ENCODE data around the gene CRACDL. TPM values are rescaled to one million over a fixed set of nuclear protein-coding genes. Genes with fewer than 3 reads are reported as not detected.
"Not testable (repeated sequence)": the region's sequence is repeated elsewhere in the genome, so short reads cannot be mapped to it uniquely, and the experiment has no call there.

The CRACDL gene
- total RNA-seq, 1 donor from 2014 or later: 0.13 TPM

DNA sequence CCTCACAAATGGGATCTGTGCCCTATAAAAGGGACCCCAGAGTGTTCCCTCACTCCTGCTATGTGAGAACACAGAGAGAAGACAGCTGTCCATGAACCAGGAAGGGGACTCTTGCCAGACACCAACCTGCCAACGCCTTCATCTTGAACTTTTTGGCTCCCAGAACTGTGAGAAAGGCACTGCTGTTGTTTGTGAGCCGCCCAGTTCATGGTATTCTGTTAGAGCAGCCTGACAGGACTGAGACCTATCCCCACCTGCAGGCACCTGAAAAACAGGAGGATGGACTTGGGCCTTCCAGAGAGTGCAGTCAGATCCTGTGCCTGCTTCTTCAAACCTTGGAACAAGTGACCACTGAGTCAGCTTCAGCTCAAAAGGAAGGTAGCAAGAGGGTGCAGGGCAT lies 51.4 kb downstream of the CRACDL start:
- H3K9me3 Mint-ChIP-seq: peaks cover 28% of the 10 kb centered on the region
- H3K27ac Mint-ChIP-seq: no peak overlapping the region
- intact Hi-C loops (cut with micrococcal nuclease): no loop called here
- H3K36me3 Mint-ChIP-seq (ENCODE audit: low read depth): no peaks in the 10 kb centered on the region
- H3K4me3 Mint-ChIP-seq: no peak overlapping the region
- H3K27me3 Mint-ChIP-seq (ENCODE audit: insufficient read depth): peaks cover 13% of the 10 kb centered on the region
- DNase-seq (ENCODE audit: low spot score): no peak
- no peaks in the 10 kb centered on the region for H3K4me1 Mint-ChIP-seq (ENCODE audit: low read depth)

DNA sequence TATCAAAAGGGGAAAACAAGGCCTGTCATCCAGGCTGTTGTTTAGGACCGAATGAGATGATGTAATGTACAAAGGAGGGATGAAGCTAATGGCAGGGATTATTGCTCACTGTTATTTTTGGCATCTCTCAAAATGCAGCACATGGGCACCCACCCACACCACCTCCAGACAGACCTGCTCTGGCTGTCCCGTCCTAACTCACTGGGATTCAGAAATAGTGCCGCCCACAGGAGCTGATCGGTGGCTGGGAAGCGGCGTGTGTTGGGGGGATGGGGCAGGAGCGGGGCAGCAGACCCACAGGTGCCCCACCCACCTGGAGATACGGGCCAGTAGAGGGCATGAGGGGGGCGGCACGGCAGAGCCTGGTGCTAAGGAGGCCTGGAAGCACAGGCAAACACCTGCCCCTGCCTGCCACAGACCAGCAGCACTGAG lies 52.2 kb downstream of the CRACDL start:
- no peak for DNase-seq (ENCODE audit: low spot score)
- no peak overlapping the region for H3K27ac Mint-ChIP-seq
- H3K27me3 Mint-ChIP-seq (ENCODE audit: insufficient read depth): peaks cover 9% of the 10 kb centered on the region
- H3K9me3 Mint-ChIP-seq: peaks cover 28% of the 10 kb centered on the region
- no peaks in the 10 kb centered on the region for H3K4me1 Mint-ChIP-seq (ENCODE audit: low read depth)
- intact Hi-C loops (cut with micrococcal nuclease): no loop called here
- no peaks in the 10 kb centered on the region for H3K36me3 Mint-ChIP-seq (ENCODE audit: low read depth)
- H3K4me3 Mint-ChIP-seq: no peak overlapping the region

DNA sequence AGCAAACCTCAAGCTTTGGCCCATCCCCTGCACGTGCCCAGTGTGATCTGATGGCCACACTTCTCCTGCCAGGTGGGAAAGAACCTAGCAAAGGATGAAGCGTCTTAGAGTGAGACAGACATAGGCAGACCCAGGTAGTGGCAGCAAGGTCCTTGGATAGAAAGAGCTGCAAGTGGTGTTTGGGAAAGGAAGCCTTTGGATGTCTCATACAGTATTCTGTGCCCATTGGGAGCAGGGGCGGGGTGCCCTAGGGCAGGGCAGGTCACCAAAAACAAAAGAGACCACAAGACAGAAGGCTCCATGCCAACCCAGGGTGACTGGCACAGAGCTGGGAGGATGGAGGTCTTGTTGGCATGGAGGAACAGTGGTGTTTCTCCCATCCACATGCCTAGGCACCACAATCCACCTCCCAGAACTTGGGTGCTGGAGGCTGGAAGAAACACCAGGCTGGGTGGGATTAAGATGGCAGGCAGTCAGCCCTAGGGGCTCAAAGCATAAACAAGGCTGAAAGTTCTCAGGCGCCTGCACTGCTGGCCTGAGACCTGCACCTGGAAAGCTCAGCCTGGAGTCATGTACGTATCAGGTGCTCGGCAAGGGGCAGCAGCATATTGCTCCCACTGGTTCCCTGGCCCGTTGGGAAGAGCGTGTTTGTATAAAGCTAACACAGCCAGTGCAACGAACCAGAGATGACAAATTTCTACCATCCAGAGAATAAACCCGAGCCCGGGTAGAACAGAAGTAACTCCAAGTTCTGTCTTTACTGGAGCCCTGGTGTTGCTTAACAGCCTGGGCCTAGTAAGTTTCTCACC lies 52.9 kb downstream of the CRACDL start:
- DNase-seq (ENCODE audit: low spot score): no peak
- Mint-ChIP-seq H3K4me1 (ENCODE audit: low read depth) (no peaks in the 10 kb centered on the region), H3K27me3 (ENCODE audit: insufficient read depth) (peaks cover 5% of the 10 kb centered on the region), H3K36me3 (ENCODE audit: low read depth) (no peaks in the 10 kb centered on the region), H3K4me3 (no peak overlapping the region), H3K9me3 (peaks cover 28% of the 10 kb centered on the region), H3K27ac (no peak overlapping the region)
- intact Hi-C loops (cut with micrococcal nuclease): no loop called here

DNA sequence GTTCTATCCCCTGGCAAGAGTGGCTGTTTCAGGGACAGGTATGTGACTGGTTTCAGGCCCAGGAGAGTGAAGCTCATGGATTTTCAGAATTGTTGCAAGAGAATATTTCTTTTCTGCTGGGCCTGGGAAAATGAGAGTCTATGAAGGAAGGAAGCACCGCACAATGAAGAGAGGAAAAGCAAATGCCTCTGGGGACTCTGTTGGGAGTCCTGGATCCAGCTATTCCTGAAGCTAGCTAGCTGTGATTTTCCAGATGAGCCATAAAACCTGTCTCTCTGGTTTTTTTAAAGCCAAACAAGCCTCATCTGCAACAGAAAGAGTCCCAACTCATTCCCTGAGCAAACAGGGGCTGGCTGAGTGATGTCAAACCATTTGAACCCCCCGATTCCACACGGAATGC lies 53.7 kb downstream of the CRACDL start:
- H3K4me3 Mint-ChIP-seq: no peak overlapping the region
- no peaks in the 10 kb centered on the region for H3K4me1 Mint-ChIP-seq (ENCODE audit: low read depth)
- peaks cover 22% of the 10 kb centered on the region for H3K9me3 Mint-ChIP-seq
- no peak for DNase-seq (ENCODE audit: low spot score)
- peaks cover 2% of the 10 kb centered on the region for H3K27me3 Mint-ChIP-seq (ENCODE audit: insufficient read depth)
- H3K36me3 Mint-ChIP-seq (ENCODE audit: low read depth): no peaks in the 10 kb centered on the region
- H3K27ac Mint-ChIP-seq: no peak overlapping the region
- intact Hi-C loops (cut with micrococcal nuclease): no loop called here

DNA sequence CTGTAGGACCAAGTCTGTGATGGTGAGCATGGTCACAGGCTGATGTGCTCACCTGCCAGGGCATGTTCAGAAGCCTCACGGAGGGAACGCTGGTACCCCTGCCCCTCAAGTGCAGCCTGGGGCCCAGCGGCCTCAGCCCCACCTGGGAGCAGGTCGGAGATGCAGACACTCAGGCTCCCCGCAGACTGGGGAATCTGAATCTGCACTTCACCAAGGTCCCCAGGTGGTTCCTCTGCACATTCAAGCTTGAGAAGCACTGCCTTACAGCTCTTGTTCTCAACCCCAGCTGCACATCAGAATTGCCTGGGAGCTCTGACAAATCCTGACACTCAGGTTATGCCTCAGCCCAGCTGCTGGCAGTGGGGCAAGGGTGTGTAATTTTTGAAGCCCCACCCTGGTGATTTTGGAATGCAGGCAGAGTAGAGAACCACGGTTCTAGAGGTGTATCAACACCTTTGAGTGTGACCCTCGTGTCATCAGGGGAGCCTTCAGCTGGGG lies 54.8 kb downstream of the CRACDL start:
- Mint-ChIP-seq H3K4me3 (no peak overlapping the region), H3K9me3 (peaks cover 13% of the 10 kb centered on the region), H3K27me3 (ENCODE audit: insufficient read depth) (no peaks in the 10 kb centered on the region), H3K27ac (no peak overlapping the region), H3K36me3 (ENCODE audit: low read depth) (no peaks in the 10 kb centered on the region), H3K4me1 (ENCODE audit: low read depth) (no peaks in the 10 kb centered on the region)
- DNase-seq (ENCODE audit: low spot score): no peak
- intact Hi-C loops (cut with micrococcal nuclease): no loop called here

- no peak for DNase-seq (ENCODE audit: low spot score)
- Mint-ChIP-seq H3K36me3 (ENCODE audit: low read depth) (no peaks in the 10 kb centered on the region), H3K27me3 (ENCODE audit: insufficient read depth) (no peaks in the 10 kb centered on the region), H3K9me3 (peaks cover 8% of the 10 kb centered on the region), H3K4me1 (ENCODE audit: low read depth) (no peaks in the 10 kb centered on the region), H3K27ac (no peak overlapping the region), H3K4me3 (no peak overlapping the region)
- intact Hi-C loops (cut with micrococcal nuclease): no loop called here
These were observed 55.5 kb downstream of the CRACDL start for GRCh38 chr2:98880266-98881152.

GRCh38 chr2:98877658-98878057 lies 58.4 kb downstream of the CRACDL start:
- H3K9me3 Mint-ChIP-seq; H3K27ac Mint-ChIP-seq; H3K27me3 Mint-ChIP-seq (ENCODE audit: insufficient read depth); H3K36me3 Mint-ChIP-seq (ENCODE audit: low read depth); H3K4me1 Mint-ChIP-seq (ENCODE audit: low read depth); DNase-seq (ENCODE audit: low spot score); intact Hi-C loops (cut with micrococcal nuclease); H3K4me3 Mint-ChIP-seq: not testable (repeated sequence)

GRCh38 chr2:98876741-98877140 lies 59.3 kb downstream of the CRACDL start:
- H3K27me3 Mint-ChIP-seq (ENCODE audit: insufficient read depth): no peaks in the 10 kb centered on the region
- intact Hi-C loops (cut with micrococcal nuclease): no loop called here
- H3K27ac Mint-ChIP-seq: no peak overlapping the region
- H3K9me3 Mint-ChIP-seq: no peaks in the 10 kb centered on the region
- no peak overlapping the region for H3K4me3 Mint-ChIP-seq
- H3K36me3 Mint-ChIP-seq (ENCODE audit: low read depth): no peaks in the 10 kb centered on the region
- DNase-seq (ENCODE audit: low spot score): no peak
- no peaks in the 10 kb centered on the region for H3K4me1 Mint-ChIP-seq (ENCODE audit: low read depth)

DNA sequence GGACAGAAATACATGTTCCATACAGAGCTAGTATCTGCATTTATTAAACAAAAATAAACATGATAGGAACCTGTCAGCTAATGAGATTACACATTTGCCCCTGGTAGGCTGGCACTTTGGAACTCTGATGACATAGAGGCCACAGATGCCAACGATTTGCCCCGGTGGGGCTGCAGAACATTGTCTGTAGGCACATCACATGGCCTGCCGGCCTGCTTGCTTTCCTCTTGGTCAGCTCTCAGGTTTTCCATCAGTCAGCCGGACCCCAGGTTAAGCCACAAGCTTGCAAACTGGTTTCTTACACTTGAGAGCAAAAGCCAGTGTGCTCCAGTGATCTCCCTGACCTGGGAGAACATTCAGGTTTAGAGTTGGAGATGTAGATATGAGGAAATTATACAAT lies 60.3 kb downstream of the CRACDL start:
- Mint-ChIP-seq H3K27ac (no peak overlapping the region), H3K36me3 (ENCODE audit: low read depth) (no peaks in the 10 kb centered on the region), H3K4me3 (no peak overlapping the region), H3K4me1 (ENCODE audit: low read depth) (no peaks in the 10 kb centered on the region), H3K27me3 (ENCODE audit: insufficient read depth) (no peaks in the 10 kb centered on the region), H3K9me3 (no peaks in the 10 kb centered on the region)
- intact Hi-C loops (cut with micrococcal nuclease): no loop called here
- no peak for DNase-seq (ENCODE audit: low spot score)

GRCh38 chr2:98875081-98875728 lies 60.8 kb downstream of the CRACDL start:
- H3K4me1 Mint-ChIP-seq (ENCODE audit: low read depth): no peaks in the 10 kb centered on the region
- DNase-seq (ENCODE audit: low spot score): no peak
- H3K27me3 Mint-ChIP-seq (ENCODE audit: insufficient read depth): no peaks in the 10 kb centered on the region

GRCh38 chr2:98874186-98874689 lies 61.8 kb downstream of the CRACDL start:
- Mint-ChIP-seq H3K36me3 (ENCODE audit: low read depth) (no peaks in the 10 kb centered on the region), H3K9me3 (no peaks in the 10 kb centered on the region), H3K27me3 (ENCODE audit: insufficient read depth) (no peaks in the 10 kb centered on the region), H3K27ac (no peak overlapping the region), H3K4me3 (no peak overlapping the region), H3K4me1 (ENCODE audit: low read depth) (no peaks in the 10 kb centered on the region)
- intact Hi-C loops (cut with micrococcal nuclease): no loop called here
- DNase-seq (ENCODE audit: low spot score): no peak

More at GRCh38 chr2:98875081-98875728, 60.8 kb downstream of the CRACDL start:
- intact Hi-C loops (cut with micrococcal nuclease): no loop called here
- H3K27ac Mint-ChIP-seq: no peak overlapping the region
- no peaks in the 10 kb centered on the region for H3K9me3 Mint-ChIP-seq
- no peak overlapping the region for H3K4me3 Mint-ChIP-seq
- H3K36me3 Mint-ChIP-seq (ENCODE audit: low read depth): no peaks in the 10 kb centered on the region

- no peak overlapping the region for H3K27ac Mint-ChIP-seq
- H3K4me3 Mint-ChIP-seq: no peak overlapping the region
- DNase-seq (ENCODE audit: low spot score): no peak
- intact Hi-C loops (cut with micrococcal nuclease): no loop called here
- H3K27me3 Mint-ChIP-seq (ENCODE audit: insufficient read depth): no peaks in the 10 kb centered on the region
- H3K9me3 Mint-ChIP-seq: no peaks in the 10 kb centered on the region
- no peaks in the 10 kb centered on the region for H3K36me3 Mint-ChIP-seq (ENCODE audit: low read depth)
- no peaks in the 10 kb centered on the region for H3K4me1 Mint-ChIP-seq (ENCODE audit: low read depth)
These were observed 63.5 kb downstream of the CRACDL start for GRCh38 chr2:98872526-98872925.

Measured in activated T-helper 1 cell treated with anti-CD3 and anti-CD28 coated beads, Interleukin-12 subunit alpha, Interleukin-12 subunit beta, Interleukin-2, Interleukin-4 antibody, amounts not matched to agents 30 ng/mL and 10 ng/mL and 1 ng/mL, durations not matched to agents 14 hours and 24 hours and 36 hours (primary cell).